Duodenal mucosa (tissue), 2 donors: ENCODE measurements around the gene ADAMTSL5.

Experiments
- H3K27ac ChIP-seq: one replicate; pipeline ENCODE4 v1.7.0; 2013; ENCODE audit warnings: low read depth, low read length
- H3K27me3 ChIP-seq, 2 donors: one replicate each; pipeline ENCODE4 v1.7.0; 2013; ENCODE audit warnings: low read length in 2 of 2, control low read depth in 1 of 2; ENCODE audit not compliant: insufficient read depth in 2 of 2, control insufficient read depth in 1 of 2
- H3K36me3 ChIP-seq, 2 donors: one replicate each; pipeline ENCODE4 v1.7.0; 2013; ENCODE audit warnings: low read length in 2 of 2, control low read depth in 1 of 2; ENCODE audit not compliant: insufficient read depth in 2 of 2, control insufficient read depth in 1 of 2
- H3K4me1 ChIP-seq, 2 donors: one replicate each; pipeline ENCODE4 v1.7.0; 2013; ENCODE audit warnings: low read length in 2 of 2, control low read depth in 1 of 2; ENCODE audit not compliant: insufficient read depth in 2 of 2, control insufficient read depth in 1 of 2
- H3K4me3 ChIP-seq, 2 donors: one replicate each; pipeline ENCODE4 v1.7.0; 2013; ENCODE audit warnings: low read length in 2 of 2, low read depth in 1 of 2
- H3K9ac ChIP-seq, 2 donors: one replicate each; pipeline ENCODE4 v1.7.0; 2013; ENCODE audit warnings: low read length in 2 of 2, low read depth in 1 of 2
- H3K9me3 ChIP-seq, 2 donors: one replicate each; pipeline ENCODE4 v1.7.0; 2013; ENCODE audit warnings: low read length in 2 of 2, control low read depth in 1 of 2; ENCODE audit not compliant: control insufficient read depth in 1 of 2

Gene ADAMTSL5

GRCh38 chr19:1496714-1497577 lies 15.9 kb downstream of the ADAMTSL5 start:
- no peak overlapping the region for H3K4me3 ChIP-seq
- no peak overlapping the region for H3K27ac ChIP-seq
- peaks cover 0 to 4% of the 10 kb centered on the region in 2 donors for H3K36me3 ChIP-seq
- H3K27me3 ChIP-seq, result peaks cover 0 to 3% of the 10 kb centered on the region in 2 donors
- no peak overlapping the region for H3K9ac ChIP-seq
- peaks cover 24 to 25% of the 10 kb centered on the region in 2 donors for H3K4me1 ChIP-seq
- no peaks in the 10 kb centered on the region for H3K9me3 ChIP-seq

DNA sequence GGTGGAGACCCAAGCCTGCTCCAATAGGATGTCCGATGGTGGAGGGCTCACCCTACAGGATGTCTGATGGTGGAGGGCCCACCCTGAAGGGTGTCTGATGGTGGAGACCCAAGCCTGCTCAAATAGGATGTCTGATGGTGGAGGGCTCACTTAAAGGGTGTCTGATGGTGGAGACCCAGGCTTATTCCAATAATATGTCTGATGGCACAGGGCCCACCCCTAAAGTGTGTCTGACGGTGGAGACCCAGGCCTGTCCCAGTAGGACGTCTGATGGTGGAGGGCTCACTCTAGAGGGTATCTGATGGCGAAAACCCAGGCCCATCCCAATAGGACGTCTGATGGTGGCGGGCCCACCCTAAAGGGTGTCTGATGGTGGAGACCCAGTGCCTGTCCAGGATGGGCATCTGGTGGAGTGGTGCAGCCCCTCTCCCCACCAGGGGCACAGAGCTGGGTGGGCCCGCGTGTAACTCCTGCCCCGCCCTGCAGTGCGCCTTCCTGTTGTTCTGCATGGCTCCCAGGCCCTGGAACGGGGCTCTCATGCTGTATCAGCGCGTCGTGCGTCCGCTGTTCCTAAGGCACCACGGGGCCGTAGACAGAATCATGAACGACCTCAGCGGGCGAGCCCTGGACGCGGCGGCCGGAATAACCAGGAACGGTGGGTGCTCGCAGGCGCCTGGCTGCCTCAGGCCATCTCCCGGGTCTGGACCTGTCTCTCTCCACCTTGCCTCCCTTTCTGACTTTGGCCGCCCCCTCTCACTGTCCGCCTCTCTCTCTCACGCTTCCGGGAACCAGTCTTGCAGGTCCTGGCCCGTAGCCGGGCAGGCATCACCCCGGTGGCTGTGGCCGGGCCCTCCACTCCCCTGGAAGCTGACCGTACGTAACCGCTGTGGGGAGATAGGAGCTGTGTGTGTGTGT lies 16.8 kb downstream of the ADAMTSL5 start:
- Histone ChIP-seq H3K9ac (no peak overlapping the region), H3K4me1 (peaks cover 24 to 29% of the 10 kb centered on the region in 2 donors), H3K27me3 (peaks cover 0 to 3% of the 10 kb centered on the region in 2 donors), H3K27ac (no peak overlapping the region), H3K9me3 (no peaks in the 10 kb centered on the region), H3K36me3 (peaks cover 0 to 4% of the 10 kb centered on the region in 2 donors), H3K4me3 (no peak overlapping the region)

DNA sequence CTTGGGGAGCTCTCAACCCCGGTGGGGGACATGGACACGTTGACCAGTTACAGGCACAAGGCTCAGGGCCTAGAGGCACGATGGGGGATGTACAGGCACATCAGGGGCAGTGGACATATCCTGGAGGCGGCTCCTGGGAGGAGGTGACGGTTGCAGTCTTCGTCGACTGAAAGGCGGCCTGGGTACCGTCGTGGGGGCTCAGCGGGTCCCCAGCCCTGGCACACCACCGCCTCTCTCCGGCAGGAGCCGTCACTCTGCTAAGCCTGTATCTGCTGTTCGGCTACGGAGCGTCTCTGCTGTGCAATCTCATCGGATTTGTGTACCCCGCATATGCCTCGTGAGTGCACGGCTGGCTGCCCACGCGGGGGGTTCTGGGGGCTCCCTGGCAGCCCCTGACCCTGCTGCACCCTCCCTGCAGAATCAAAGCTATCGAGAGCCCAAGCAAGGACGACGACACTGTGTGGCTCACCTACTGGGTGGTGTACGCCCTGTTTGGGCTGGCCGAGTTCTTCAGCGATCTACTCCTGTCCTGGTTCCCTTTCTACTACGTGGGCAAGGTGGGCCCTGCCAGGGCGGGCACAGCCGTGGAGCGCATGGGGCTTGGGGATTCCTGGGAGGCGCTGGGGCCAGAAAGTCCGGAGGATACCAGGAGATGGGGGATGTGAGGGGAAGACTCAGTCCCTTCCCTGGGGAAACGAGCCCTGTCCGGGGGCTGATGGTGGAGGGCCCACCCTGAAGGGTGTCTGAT lies 17.6 kb downstream of the ADAMTSL5 start:
- Histone ChIP-seq H3K4me3 (no peak overlapping the region), H3K27ac (no peak overlapping the region), H3K9me3 (no peaks in the 10 kb centered on the region), H3K9ac (no peak overlapping the region), H3K36me3 (peaks cover 0 to 4% of the 10 kb centered on the region in 2 donors), H3K4me1 (peaks cover 24 to 29% of the 10 kb centered on the region in 2 donors), H3K27me3 (peaks cover 0 to 3% of the 10 kb centered on the region in 2 donors)

DNA sequence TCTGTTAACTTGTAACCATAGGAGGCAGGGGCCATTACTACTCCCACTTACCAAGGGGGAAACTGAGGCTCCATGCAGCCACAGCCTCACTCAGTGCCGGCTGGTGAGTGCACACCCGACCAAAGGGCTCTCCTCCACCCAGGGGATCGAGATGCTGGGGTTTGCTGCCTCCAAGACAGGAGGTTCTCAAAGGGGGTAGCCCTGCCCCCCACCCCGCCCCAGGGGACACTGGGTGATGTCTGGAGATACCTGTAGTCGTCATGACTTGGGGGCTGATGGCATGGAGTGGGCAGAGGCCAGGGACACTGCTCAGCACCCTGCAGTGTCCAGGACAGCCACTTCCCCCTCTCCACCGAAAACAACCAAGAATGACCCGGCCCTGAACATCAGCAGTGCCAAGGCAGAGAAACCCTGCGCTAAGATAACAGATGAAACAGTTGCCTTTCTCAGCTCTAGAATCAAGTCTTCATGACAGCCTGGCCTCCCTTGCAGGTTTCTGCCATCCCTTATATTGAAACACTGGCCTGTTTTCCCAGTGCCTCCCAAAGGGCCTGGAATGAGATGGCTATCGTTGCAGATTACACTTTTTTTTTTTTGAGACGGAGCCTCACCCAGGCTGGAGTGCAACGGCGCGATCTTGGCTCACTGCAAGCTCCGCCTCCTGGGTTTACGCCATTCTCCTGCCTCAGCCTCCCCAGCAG lies 18.6 kb downstream of the ADAMTSL5 start:
- H3K9me3 ChIP-seq, result no peaks in the 10 kb centered on the region
- peak overlapping the region in 1 of 2 donors; percentile 16 for H3K4me3 ChIP-seq
- H3K36me3 ChIP-seq, result peaks cover 0 to 4% of the 10 kb centered on the region in 2 donors
- peaks cover 0 to 3% of the 10 kb centered on the region in 2 donors for H3K27me3 ChIP-seq
- peak overlapping the region in 1 of 2 donors; percentile 25 for H3K9ac ChIP-seq
- H3K4me1 ChIP-seq, result peaks cover 29 to 37% of the 10 kb centered on the region in 2 donors
- H3K27ac ChIP-seq, result peak overlapping the region; percentile 5

GRCh38 chr19:1492474-1493006 lies 20.3 kb downstream of the ADAMTSL5 start:
- H3K27ac ChIP-seq, result peak overlapping the region; percentile 85
- H3K4me1 ChIP-seq, result peaks cover 29 to 37% of the 10 kb centered on the region in 2 donors
- peak overlapping the region; percentile 30 to 77 for H3K9ac ChIP-seq
- H3K4me3 ChIP-seq, result peak overlapping the region; percentile 76 to 87
- H3K9me3 ChIP-seq, result no peaks in the 10 kb centered on the region
- H3K36me3 ChIP-seq, result peaks cover 0 to 4% of the 10 kb centered on the region in 2 donors
- H3K27me3 ChIP-seq, result peaks cover 0 to 3% of the 10 kb centered on the region in 2 donors

- H3K9me3 ChIP-seq, result no peaks in the 10 kb centered on the region
- peak overlapping the region; percentile 46 for H3K27ac ChIP-seq
- H3K36me3 ChIP-seq, result peaks cover 0 to 4% of the 10 kb centered on the region in 2 donors
- H3K4me1 ChIP-seq, result peaks cover 29 to 37% of the 10 kb centered on the region in 2 donors
- peaks cover 0 to 3% of the 10 kb centered on the region in 2 donors for H3K27me3 ChIP-seq
- peak overlapping the region; percentile 77 to 85 for H3K9ac ChIP-seq
- H3K4me3 ChIP-seq, result peak overlapping the region; percentile 76 to 87
These were observed 21.0 kb downstream of the ADAMTSL5 start for GRCh38 chr19:1491849-1492170.

DNA sequence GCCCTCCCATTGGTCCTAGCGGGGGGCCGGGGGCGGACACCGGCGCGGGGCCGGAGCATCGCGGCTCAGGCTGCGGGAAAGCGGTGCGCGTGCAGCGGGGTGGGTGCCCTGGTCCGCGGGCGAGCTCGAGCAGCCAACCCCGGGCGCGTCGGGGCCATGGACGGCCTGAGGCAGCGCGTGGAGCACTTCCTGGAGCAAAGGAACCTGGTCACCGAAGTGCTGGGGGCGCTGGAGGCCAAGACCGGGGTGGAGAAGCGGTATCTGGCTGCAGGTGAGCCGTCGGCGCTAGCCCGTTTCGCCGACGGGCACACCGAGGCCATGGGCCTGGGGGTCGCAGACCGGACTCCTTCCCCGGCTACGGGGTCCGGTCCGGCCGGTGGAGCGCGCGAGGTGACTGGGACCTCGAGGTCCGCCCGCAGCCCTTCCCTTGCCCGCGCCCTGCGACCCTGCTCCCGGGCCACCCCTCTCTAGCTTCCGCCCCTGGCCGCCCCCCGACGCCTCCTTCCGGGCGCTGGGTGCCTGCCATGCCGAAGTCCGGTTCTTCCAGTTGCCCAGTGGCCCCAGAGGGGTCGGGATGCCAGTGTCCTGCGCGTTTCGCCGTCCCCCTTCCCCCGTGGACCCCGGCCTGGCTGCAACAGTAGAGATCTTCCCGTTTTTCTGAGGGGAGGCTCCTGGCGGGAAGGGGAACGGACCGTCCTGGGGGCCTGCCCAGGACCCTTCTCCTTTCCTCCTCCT lies 21.5 kb downstream of the ADAMTSL5 start, which contains the start of gene REEP6:
REEP6 (plus strand) TSS at position 68 of the 735 bp plus-strand sequence; CDS start at position 157, 89 bp downstream.
- H3K9me3 ChIP-seq, result no peaks in the 10 kb centered on the region
- no peaks in the 10 kb centered on the region for H3K36me3 ChIP-seq
- H3K27ac ChIP-seq, result peak within 1 kb of the TSS; percentile 58
- no peaks in the 10 kb centered on the region for H3K27me3 ChIP-seq
- H3K9ac ChIP-seq, result peak within 1 kb of the TSS; percentile 77 to 85
- peak within 1 kb of the TSS; percentile 76 to 87 for H3K4me3 ChIP-seq
- H3K4me1 ChIP-seq, result peaks cover 29 to 37% of the 10 kb centered on the region in 2 donors

DNA sequence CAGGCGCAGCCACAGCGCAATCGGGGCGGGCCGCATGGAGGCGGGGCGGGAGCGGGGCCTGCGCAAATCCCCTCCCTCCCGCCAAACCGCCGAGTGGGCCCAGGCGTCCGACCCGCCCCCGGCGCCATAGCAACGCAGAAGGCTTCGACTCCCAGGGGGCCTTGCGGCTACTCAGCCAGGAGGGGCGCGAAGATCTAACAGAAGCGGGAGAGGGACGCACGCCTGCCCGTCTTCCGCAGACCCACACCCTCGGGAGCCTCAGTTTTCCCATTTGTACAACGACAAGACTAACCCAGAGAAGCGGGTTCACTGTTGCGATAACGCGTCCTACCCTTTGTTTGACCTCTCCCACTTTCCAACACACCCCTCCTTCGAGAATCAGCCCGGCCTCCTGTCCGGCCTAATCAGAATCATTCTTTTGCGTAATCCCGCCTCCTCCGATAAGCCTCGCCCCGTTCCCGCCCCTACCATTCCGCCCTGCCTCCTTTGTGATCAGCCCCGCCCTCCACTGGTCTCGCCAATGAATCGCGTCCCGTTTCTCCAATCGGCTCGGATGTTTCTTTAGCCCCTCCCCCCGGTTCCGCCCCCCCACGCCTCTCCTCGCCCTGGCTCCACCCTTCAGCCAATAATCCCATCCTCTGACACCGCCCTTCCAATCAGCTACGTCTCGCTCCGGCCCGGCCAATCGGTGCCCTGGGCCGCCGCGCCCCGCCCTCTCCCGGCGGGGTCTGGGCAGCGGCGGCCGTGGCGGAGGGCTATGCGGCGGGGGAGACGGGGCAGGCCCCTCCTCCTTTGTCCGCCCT lies 22.3 kb downstream of the ADAMTSL5 start, which contains the start of gene PCSK4:
PCSK4 (minus strand) TSS at position 40 of the 803 bp plus-strand sequence; CDS start at position 36, 4 bp downstream.
- no peaks in the 10 kb centered on the region for H3K9me3 ChIP-seq
- H3K4me1 ChIP-seq, result peaks cover 29 to 37% of the 10 kb centered on the region in 2 donors
- peak within 1 kb of the TSS; percentile 77 to 85 for H3K9ac ChIP-seq
- H3K4me3 ChIP-seq, result peak within 1 kb of the TSS; percentile 76 to 87
- no peaks in the 10 kb centered on the region for H3K27me3 ChIP-seq
- H3K27ac ChIP-seq, result peak within 1 kb of the TSS; percentile 58
- H3K36me3 ChIP-seq, result no peaks in the 10 kb centered on the region
